ENCODE measurements around the gene NFE2L1. TPM values are rescaled to one million over a fixed set of nuclear protein-coding genes. Genes with fewer than 3 reads are reported as not detected.

Gene NFE2L1
- total and polyA plus RNA-seq, 9 of the 15 experiments (the other 6 are each of a cell fraction or from before 2014, with no cell fraction given), result 2.0 to 68.6 (median 39.7) TPM

DNA sequence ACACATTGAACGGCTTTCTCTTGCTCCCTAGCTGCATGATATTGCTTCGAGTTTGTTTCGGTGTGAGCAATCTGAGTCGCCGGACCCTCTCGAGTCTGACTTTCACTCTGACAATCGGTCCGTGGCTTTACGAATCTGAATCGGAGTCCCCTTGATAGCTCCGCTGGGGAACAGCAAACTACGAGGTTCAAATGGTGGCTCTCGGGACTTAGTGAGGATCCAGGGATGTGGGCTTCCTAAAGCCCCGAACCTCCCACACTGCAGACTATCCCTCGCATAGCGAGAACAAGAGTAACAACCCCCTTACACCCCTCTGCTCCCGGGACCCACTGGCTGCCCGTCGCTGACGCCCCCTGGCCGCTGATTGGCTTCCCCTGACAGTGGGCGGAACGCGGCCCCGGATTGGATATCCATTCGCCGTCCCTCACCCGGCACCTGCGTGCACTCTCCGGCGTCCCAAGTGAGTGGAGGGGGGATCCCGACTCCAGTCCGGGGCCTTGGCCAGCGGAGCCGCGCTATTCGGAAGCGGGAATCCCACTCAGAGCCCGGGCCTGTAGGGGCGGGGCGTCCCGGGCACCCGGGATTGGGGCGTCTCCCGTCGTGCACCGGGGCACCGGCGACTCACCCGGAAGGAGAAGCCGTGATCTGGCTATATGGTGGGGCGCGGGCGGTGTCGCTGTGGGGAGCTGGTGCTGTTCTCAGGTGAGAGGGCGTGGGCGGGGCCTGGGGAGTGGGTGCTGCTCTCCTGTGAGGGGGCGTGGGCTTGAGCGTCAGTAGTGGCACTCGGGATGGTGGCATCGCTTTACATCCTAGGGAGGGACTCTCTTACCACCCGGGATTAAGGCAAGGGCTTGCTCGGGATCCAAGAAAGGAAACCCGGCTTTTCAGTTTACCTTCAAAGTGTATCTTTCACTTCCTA lies 59.2 kb downstream of the NFE2L1 start, which contains the start of gene SNX11 (continued):
- peak; percentile 38 for TF ChIP-seq TARDBP (IDR thresholded peaks at IDR 0.05)
- 0 out of 2 replicates have a peak, but pooled peaks have one; percentile 37 for TF ChIP-seq ZNF282 (CRISPR knock-in tag; IDR thresholded peaks at IDR 0.05)
- TF ChIP-seq SIN3A (IDR thresholded peaks at IDR 0.05; ENCODE audit: borderline replicate concordance in 2 of 2, control insufficient read depth in 1 of 2, low read depth in 2 of 2, low read length in 2 of 2), result peak in 1 of 2 experiments; percentile 87; a peak in 2 of 4 replicates
- peak; percentile 60 for TF ChIP-seq SMAD1 (IDR thresholded peaks at IDR 0.05; ENCODE audit: low read depth, low read length, partially characterized antibody)
- TF ChIP-seq MYC (IDR thresholded peaks at IDR 0.05; ENCODE audit: low read depth, low read length), result peak; percentile 32
- no peak for TF ChIP-seq MYC (CRISPR knock-in tag; IDR thresholded peaks at IDR 0.05; ENCODE audit: borderline replicate concordance, low read depth)
- peak; percentile 45; the same call in 1 of the 2 replicates for TF ChIP-seq BHLHE40 (IDR thresholded peaks at IDR 0.05; ENCODE audit: low read length)
- TF ChIP-seq RB1 (IDR thresholded peaks at IDR 0.05; ENCODE audit: low read depth), result 0 out of 2 replicates have a peak, but pooled peaks have one; percentile 30
- TF ChIP-seq, protein P1, sequence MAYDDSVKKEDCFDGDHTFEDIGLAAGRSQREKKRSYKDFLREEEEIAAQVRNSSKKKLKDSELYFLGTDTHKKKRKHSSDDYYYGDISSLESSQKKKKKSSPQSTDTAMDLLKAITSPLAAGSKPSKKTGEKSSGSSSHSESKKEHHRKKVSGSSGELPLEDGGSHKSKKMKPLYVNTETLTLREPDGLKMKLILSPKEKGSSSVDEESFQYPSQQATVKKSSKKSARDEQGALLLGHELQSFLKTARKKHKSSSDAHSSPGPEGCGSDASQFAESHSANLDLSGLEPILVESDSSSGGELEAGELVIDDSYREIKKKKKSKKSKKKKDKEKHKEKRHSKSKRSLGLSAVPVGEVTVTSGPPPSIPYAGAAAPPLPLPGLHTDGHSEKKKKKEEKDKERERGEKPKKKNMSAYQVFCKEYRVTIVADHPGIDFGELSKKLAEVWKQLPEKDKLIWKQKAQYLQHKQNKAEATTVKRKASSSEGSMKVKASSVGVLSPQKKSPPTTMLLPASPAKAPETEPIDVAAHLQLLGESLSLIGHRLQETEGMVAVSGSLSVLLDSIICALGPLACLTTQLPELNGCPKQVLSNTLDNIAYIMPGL (CRISPR knock-in tag; IDR thresholded peaks at IDR 0.05), result peak; percentile 25; the same call in 1 of the 2 replicates
- no peak for TF ChIP-seq ZC3H8 (IDR thresholded peaks at IDR 0.05)
- TF ChIP-seq DPF2 (IDR thresholded peaks at IDR 0.05), result no peak
- TF ChIP-seq, protein P2, sequence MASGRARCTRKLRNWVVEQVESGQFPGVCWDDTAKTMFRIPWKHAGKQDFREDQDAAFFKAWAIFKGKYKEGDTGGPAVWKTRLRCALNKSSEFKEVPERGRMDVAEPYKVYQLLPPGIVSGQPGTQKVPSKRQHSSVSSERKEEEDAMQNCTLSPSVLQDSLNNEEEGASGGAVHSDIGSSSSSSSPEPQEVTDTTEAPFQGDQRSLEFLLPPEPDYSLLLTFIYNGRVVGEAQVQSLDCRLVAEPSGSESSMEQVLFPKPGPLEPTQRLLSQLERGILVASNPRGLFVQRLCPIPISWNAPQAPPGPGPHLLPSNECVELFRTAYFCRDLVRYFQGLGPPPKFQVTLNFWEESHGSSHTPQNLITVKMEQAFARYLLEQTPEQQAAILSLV (tag; IDR thresholded peaks at IDR 0.05), result no peak
- TF ChIP-seq FOXM1 (IDR thresholded peaks at IDR 0.05; ENCODE audit: low read depth), result no peak
- peak; percentile 70; the same call in 1 of the 2 replicates for TF ChIP-seq FOXM1 (CRISPR knock-in tag; IDR thresholded peaks at IDR 0.05; ENCODE audit: low read depth)
- TF ChIP-seq, protein P3, sequence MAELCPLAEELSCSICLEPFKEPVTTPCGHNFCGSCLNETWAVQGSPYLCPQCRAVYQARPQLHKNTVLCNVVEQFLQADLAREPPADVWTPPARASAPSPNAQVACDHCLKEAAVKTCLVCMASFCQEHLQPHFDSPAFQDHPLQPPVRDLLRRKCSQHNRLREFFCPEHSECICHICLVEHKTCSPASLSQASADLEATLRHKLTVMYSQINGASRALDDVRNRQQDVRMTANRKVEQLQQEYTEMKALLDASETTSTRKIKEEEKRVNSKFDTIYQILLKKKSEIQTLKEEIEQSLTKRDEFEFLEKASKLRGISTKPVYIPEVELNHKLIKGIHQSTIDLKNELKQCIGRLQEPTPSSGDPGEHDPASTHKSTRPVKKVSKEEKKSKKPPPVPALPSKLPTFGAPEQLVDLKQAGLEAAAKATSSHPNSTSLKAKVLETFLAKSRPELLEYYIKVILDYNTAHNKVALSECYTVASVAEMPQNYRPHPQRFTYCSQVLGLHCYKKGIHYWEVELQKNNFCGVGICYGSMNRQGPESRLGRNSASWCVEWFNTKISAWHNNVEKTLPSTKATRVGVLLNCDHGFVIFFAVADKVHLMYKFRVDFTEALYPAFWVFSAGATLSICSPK (IDR thresholded peaks at IDR 0.05; ENCODE audit: borderline replicate concordance), result no peak
- TF ChIP-seq, protein P4, sequence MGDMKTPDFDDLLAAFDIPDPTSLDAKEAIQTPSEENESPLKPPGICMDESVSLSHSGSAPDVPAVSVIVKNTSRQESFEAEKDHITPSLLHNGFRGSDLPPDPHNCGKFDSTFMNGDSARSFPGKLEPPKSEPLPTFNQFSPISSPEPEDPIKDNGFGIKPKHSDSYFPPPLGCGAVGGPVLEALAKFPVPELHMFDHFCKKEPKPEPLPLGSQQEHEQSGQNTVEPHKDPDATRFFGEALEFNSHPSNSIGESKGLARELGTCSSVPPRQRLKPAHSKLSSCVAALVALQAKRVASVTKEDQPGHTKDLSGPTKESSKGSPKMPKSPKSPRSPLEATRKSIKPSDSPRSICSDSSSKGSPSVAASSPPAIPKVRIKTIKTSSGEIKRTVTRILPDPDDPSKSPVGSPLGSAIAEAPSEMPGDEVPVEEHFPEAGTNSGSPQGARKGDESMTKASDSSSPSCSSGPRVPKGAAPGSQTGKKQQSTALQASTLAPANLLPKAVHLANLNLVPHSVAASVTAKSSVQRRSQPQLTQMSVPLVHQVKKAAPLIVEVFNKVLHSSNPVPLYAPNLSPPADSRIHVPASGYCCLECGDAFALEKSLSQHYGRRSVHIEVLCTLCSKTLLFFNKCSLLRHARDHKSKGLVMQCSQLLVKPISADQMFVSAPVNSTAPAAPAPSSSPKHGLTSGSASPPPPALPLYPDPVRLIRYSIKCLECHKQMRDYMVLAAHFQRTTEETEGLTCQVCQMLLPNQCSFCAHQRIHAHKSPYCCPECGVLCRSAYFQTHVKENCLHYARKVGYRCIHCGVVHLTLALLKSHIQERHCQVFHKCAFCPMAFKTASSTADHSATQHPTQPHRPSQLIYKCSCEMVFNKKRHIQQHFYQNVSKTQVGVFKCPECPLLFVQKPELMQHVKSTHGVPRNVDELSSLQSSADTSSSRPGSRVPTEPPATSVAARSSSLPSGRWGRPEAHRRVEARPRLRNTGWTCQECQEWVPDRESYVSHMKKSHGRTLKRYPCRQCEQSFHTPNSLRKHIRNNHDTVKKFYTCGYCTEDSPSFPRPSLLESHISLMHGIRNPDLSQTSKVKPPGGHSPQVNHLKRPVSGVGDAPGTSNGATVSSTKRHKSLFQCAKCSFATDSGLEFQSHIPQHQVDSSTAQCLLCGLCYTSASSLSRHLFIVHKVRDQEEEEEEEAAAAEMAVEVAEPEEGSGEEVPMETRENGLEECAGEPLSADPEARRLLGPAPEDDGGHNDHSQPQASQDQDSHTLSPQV (IDR thresholded peaks at IDR 0.05), result no peak
- TF ChIP-seq NRF1 (conservative IDR thresholded peaks at IDR 0.05 in 1 of 2, IDR thresholded peaks at IDR 0.05 in 1 of 2), result peak; percentile 76 to 81
- TF ChIP-seq JUNB (CRISPR knock-in tag; conservative IDR thresholded peaks at IDR 0.05), result no peak
